ENCODE results near the gene AREL1.

The AREL1 gene

DNA sequence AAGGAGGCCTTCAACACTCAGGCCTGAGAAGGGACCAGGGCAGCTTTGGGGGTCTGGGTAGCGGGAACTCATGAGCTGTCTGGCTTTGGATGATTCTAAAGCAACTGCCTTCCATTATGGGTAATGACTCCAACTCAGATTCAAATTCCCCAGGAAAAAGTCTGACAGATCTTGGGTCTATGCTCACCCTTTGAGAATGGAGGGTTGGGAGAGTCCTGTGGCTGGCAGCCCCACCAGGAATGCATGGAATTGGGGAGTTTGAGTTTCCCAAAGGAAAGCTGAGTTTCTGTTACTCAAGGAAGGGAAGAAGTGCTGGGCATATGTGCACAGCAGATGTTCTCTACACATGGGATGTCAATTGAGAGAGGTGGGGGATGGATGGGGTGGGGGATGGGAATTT is 78.4 kb downstream of the AREL1 start:
- no peak for TF ChIP-seq ZFX (IDR thresholded peaks at IDR 0.05)
- TF ChIP-seq, protein P1, sequence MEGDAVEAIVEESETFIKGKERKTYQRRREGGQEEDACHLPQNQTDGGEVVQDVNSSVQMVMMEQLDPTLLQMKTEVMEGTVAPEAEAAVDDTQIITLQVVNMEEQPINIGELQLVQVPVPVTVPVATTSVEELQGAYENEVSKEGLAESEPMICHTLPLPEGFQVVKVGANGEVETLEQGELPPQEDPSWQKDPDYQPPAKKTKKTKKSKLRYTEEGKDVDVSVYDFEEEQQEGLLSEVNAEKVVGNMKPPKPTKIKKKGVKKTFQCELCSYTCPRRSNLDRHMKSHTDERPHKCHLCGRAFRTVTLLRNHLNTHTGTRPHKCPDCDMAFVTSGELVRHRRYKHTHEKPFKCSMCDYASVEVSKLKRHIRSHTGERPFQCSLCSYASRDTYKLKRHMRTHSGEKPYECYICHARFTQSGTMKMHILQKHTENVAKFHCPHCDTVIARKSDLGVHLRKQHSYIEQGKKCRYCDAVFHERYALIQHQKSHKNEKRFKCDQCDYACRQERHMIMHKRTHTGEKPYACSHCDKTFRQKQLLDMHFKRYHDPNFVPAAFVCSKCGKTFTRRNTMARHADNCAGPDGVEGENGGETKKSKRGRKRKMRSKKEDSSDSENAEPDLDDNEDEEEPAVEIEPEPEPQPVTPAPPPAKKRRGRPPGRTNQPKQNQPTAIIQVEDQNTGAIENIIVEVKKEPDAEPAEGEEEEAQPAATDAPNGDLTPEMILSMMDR (conservative IDR thresholded peaks at IDR 0.05) = no peak
- no peak overlapping the region for H3K27ac ChIP-seq

DNA sequence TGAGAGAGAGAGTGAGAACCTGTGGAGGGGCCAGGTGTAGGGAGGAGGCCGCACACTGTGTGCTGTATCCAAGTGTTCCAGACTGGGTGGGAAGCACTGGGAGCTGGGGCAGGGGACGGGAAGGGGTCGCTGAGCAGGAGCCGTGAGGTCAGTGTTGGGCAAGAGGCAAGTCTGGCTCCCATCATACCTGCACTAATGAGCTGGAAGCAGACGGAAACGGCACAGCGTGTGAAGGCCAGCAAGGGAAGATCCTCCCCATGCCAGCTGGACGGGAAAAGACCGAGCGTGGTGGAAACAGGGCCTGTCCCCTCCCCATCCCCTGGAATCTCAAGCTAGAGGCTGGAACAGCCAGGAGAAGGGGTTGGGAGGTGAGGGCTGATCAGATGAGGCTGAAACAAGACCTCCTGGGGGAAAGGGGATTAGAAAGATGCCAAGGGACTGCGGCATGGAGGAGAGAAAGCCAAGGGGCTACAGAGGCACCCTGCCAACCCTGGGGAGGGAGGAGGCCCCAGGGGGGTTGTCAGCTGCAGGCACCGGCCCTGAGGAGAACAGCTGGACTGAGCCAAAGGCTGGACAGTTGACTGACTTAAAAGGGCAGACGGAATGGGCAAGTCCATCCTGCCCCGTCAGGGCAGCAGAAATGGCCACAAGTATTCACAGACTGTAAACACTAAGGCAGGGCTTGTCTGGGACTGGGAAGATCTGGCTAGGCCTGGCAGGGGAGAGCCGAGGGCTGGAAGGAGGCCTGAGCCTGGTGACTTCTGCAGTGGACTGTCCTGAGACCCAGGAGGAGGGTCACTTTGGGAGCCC is 81.8 kb downstream of the AREL1 start:
- TF ChIP-seq, protein P1 (conservative IDR thresholded peaks at IDR 0.05) = no peak
- TF ChIP-seq ZFX (IDR thresholded peaks at IDR 0.05) = no peak
- no peak overlapping the region for H3K27ac ChIP-seq

DNA sequence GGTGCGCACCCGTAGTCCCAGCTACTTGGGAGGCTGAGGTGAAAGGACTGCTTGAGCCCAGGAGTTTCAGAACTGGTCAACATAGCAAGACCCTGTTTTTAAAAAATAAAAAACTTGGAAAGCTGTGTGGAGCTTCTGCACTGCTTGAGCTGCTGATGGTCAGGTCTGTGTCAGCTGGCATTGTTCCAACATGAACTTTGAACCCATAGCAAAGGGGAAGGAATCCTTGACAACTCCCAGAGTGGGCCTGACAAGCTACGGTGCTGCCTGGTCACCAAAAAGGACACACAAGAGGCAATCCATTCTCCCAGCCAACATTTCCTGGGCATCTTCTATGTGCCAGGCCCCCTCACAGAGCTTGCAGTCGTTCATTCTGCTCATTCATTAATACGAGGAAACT is 84.5 kb downstream of the AREL1 start:
- H3K27ac ChIP-seq = no peak overlapping the region
- TF ChIP-seq ZFX (IDR thresholded peaks at IDR 0.05) = no peak
- TF ChIP-seq, protein P1 (conservative IDR thresholded peaks at IDR 0.05) = no peak

DNA sequence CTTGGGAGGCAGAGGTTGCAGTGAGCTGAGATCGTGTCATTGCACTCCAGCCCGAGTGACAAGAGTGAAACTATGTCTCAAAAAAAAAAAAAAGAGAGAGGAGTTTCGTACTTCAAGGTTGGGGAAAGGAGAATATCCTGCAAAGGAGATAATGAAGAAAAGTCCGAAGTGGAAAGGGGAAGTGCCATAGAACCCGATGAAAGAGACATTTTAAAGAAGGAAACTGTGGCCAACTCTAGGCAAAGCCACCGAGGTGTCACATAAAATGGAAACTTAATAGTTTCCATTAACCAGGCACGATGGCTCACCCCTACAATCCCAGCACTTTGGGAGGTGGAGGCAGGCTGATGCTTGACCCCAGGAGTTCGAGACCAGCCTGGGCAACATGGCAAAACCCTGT is 85.8 kb downstream of the AREL1 start:
- no peak overlapping the region for H3K27ac ChIP-seq
- TF ChIP-seq ZFX (IDR thresholded peaks at IDR 0.05) = no peak
- TF ChIP-seq, protein P1 (conservative IDR thresholded peaks at IDR 0.05) = no peak

DNA sequence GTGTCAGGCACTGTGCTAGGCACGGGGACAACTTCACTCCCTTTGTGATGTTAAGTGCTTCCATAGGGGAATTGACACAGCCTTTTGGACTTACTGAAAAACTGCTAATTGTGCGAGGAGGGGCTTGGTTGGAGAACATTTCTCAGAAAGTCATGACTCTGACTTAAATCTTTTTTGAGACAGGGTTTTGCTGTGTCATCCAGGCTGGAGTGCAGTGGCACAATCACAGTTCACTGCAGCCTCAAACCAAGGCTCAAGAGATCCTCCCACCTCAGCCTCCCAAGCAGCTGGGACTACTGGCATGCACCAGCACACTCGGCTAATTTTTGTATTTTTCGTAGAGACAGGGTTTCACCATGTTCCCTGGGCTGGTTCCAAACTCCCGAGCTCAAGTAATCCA is 90.6 kb downstream of the AREL1 start:
- TF ChIP-seq ZFX (IDR thresholded peaks at IDR 0.05) = no peak
- TF ChIP-seq, protein P1 (conservative IDR thresholded peaks at IDR 0.05) = no peak

DNA sequence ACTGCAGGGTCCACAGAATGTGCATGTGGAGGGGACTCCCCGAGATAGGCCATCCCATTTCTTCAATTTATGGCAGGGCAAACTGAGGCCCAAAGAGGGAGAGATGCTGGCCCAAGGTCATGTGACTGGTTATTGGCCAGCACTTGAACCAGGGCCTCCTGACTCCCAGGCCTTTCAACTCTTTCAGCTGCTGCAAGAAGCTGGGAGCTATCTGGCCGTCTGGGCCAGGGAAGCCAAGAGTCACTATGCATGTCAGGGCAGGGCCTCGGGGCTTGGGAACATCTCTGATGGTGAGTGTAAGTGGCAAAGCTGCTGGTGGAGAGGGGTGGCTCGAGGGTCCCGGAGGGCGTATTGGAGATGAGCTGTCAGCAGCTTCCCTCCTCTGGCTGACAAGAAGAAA is 91.3 kb downstream of the AREL1 start:
- no peak overlapping the region for H3K27ac ChIP-seq

More for the DNA sequence above, 90.6 kb downstream of the AREL1 start:
- no peak overlapping the region for H3K27ac ChIP-seq

DNA sequence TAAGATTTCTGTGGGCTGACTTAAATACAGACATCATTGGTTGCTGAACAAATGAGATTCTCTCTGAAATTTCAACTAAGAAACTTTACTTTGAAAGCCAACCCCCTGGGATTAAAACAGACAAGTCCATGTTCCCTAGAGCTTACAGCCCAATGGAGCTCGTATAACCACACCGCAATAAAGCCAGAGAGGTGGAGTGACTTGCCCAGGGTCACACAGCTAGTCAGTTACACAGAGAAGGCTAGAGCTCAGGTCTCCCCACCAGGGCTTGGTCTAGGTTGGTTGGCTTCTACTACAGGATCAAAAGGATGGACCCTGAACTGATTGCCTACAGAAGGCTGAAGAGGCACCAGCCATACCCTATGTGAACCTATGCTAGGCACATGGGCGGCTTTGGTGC is 92.0 kb downstream of the AREL1 start:
- no peak overlapping the region for H3K27ac ChIP-seq
- TF ChIP-seq, protein P1 (conservative IDR thresholded peaks at IDR 0.05) = no peak
- TF ChIP-seq ZFX (IDR thresholded peaks at IDR 0.05) = no peak

More for the DNA sequence above, 91.3 kb downstream of the AREL1 start:
- TF ChIP-seq ZFX (IDR thresholded peaks at IDR 0.05) = no peak
- TF ChIP-seq, protein P1 (conservative IDR thresholded peaks at IDR 0.05) = no peak

Measured in C4-2B (cell line).